Heart left ventricle (tissue), 13 donors: ENCODE results near the gene ELOA.

ENCODE experiments used
- CTCF ChIP-seq, 12 donors: fragments of 200-600 bp; sonication (generic) in 4 of 12; IDR thresholded peaks; one replicate each; pipeline versions ENCODE4 v1.5.0 to v1.8.0; 2018 to 2022; ENCODE audit warnings: antibody characterized with exemption in 12 of 12, mild to moderate bottlenecking in 5 of 12
- POLR2A ChIP-seq, 2 donors: fragments of 450-650 bp; IDR thresholded peaks; one replicate each; pipeline ENCODE4 v1.6.1; 2017; ENCODE audit warnings: antibody characterized with exemption in 2 of 2, mild to moderate bottlenecking in 2 of 2, moderate library complexity in 2 of 2
- donor health status: ischemic (EF 13 %, LVEDD 7.1; RV severe dilation, severe dysfunction).
- donor health status: DM: no; HTN: yes; CAD: no.
- donor health status: DM: no; HTN: no; CAD: no.
- donor health status: ischemic (EF 25% LVEDD 6.9; RV normal size, moderate dysfunction).
- donor health status: ischemic (EF 25% LVEDD 5.7; RV mildly dilated, moderate dysfunction).
- donor health status: ischemic (EF 35%, LVEDD 5.7; RV mildly dilated, moderate dysfunction).
- donor health status: nonischemic (EF 11% LVEDD 7.7; RV severe dilation, severe dysfunction).
- donor health status: DM: yes; HTN: yes; CAD: no.
- donor health status: PGD.
- donor health status: ischemic (EF 29% LVEDD 5.4; RV normal size, mild dysfunction).
- donor health status: nonischemic (EF 23%, LVEDD 6.1; RV moderate dilation, normal function).

GRCh38 chr1:23784846-23785245 lies 41.6 kb downstream of the ELOA start:
- TF ChIP-seq CTCF (IDR thresholded peaks at IDR 0.05) (no peak), POLR2A (IDR thresholded peaks at IDR 0.05) (no peak)
